Hematopoietic multipotent progenitor cell treated with erythropoietin and hydrocortisone succinate and interleukin-3 and kit ligand, for 17 days (in vitro differentiated cells): ENCODE data around the gene FBXW7.
A peak's percentile ranks its signal among the peaks of the same experiment; 100 is the strongest.

Experiments used
- DNase-seq: peaks from one replicate; pipeline ENCODE4 v3.0.0-alpha.2; 2015; ENCODE audit warnings: low spot score

The FBXW7 gene

GRCh38 chr4:152510349-152511147 is 25.3 kb downstream of the FBXW7 start:
- no peak for DNase-seq

DNA sequence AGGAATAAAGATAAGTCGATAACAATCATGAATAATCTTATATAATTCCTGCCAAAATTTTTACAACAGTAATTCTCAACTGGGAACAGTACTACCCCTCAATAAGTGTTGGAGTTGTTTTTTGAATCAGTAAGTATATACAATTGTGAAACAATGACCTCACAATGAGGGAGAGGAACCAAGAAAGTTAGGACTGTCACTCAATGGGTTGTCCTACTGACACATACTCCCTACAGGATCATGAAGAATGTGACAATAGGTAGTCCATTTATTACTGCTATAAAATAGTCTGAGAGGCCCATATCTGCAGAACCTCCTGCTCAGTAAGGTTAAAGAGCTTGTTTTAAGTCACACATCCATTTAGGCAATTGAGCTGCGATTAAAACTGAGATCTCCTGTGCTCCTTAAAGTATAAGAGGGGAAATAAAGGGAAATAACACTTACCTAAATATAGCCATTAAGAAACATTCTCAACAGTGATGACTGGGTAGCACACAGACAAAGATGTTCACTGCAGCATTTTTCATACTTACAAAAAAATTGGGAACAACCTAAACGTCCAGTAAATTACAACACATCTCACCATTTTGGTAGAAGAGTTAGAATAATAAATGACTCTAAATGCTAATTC is 26.2 kb downstream of the FBXW7 start:
- DNase-seq, result no peak

DNA sequence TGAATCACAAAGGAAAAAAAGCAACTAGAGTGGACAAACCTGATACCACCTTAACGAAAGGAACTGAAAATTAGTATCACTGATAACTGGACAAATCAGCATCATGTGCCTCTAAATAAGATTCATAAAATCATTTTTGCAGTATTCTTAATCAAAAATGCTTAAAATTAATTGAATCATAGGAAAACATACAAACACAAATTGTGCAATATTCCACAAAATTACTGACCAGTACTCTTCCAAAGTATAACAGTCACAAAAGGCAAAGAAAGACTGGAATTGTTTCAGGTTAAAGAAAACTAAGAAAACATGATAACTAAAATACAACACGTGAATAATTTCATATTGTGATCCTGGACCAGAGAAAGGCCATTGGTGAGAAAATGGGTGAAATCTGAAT is 27.1 kb downstream of the FBXW7 start:
- DNase-seq, result no peak

GRCh38 chr4:152508386-152508785 is 27.5 kb downstream of the FBXW7 start:
- DNase-seq, result no peak

- no peak for DNase-seq
These were observed 32.1 kb downstream of the FBXW7 start for GRCh38 chr4:152503653-152504290.

DNA sequence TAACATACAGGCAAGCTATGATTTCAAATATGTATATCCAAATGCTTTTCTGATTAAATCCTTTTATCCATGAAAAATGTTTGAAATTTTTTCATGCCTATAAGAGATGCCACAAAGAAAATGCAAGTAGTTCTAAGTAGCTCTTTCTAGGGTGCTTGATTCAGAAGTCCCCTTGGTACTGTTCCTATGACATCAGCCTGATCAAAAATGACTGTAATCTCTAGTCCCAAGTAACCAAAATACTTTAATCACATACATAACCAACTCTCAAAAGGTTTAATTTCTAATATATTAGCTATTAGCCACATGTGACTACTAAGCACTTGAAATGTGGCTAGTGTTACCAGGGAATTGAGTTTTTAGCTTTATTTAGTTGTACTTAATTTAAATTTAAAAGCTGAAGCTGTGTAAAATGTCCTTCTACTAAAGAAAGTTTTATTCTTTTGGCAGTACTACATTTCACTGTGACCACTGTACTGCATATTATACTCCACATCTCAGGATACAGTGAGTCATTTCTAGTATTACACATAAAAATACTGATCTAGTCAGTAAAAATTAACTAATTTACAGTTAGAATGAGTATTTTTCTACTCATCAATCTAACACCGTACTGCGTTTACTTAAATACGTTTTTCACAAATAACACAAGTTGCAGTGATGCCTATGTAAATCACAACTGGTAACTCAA is 33.9 kb downstream of the FBXW7 start:
- DNase-seq, result no peak

DNA sequence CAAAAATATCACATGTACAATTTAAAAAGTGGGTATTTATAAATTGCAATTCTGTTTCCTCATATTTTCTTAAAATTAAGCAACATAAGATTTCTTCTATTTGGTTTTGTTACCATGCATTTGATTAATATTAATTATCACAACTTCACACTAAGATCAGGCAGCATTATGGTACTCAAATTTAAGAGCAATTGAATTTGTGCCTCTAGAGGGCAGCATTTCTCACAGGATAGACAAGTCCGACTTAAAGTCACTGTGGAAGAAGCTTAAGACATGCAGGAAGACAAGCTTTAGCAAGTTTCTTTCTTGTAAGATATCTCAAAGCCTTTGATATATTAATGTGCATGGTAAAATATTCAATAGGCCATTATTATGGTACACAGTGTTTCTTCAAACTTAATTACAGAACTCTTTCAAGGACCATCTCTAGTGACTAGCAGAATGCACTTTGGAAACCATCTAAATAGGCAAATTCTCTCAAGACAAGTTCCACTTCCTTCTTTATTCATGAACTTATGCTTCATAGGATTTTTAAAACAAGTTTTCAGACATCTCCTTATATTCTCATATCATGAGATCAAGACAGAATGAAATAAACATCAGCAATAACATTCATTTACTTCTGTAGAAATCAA is 35.0 kb downstream of the FBXW7 start:
- DNase-seq, result peak; percentile 91

DNA sequence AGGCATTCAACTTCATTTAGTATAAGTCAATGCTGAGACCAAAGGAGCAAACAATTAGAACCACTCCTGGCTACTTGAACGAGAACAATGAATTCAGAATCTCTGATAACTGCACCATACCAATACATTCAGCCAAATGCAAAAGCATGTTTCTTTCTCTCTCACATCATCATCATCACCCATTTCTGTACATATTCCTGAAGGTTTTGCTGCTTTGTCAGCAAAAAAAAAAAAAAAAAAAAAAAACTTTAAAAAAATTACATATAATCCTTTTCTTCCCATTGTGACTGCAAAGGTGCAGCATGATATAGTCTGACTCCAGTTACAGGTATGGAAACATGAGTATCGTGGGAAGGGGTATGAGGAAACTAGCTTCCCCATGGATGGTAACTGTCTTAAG is 35.6 kb downstream of the FBXW7 start:
- no peak for DNase-seq

GRCh38 chr4:152499344-152499743 is 36.5 kb downstream of the FBXW7 start:
- no peak for DNase-seq

DNA sequence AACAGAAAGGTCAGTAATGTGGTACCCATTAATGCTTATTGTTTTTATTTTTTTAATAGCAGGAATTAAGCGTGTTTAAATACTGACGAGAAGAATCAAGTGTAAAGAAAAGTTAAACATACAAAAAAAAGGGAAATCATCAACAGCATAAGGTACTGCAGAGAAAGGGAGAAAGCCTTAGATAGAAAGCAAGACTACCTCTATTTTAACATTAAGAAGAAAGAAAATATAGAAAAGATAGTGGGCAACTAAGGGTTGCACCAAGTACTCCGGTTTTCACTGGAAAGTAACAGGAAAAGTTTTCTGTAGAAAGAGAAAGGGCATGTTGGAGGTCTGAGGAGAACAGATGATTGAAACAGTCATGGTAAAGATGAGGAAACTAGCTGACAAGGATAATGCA is 41.9 kb downstream of the FBXW7 start:
- no peak for DNase-seq

DNA sequence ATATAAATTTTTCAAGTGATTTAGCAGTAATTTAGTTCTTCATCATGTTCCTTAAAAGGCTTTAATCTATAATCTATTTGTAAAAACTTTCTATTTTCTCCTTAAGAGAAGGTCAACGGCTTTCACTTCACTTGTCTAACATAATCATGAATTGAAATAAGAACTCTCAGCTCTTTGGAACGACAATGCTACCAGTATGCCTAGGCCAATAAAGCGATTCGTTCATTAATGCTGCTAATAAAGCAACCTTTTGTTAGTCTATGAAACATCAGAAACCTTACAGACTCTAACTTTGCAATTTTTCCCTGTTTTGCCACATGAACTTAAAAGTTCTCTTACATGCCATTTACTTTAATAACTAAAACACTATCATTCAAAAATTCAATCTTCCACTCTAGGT is 47.6 kb downstream of the FBXW7 start:
- no peak for DNase-seq

DNA sequence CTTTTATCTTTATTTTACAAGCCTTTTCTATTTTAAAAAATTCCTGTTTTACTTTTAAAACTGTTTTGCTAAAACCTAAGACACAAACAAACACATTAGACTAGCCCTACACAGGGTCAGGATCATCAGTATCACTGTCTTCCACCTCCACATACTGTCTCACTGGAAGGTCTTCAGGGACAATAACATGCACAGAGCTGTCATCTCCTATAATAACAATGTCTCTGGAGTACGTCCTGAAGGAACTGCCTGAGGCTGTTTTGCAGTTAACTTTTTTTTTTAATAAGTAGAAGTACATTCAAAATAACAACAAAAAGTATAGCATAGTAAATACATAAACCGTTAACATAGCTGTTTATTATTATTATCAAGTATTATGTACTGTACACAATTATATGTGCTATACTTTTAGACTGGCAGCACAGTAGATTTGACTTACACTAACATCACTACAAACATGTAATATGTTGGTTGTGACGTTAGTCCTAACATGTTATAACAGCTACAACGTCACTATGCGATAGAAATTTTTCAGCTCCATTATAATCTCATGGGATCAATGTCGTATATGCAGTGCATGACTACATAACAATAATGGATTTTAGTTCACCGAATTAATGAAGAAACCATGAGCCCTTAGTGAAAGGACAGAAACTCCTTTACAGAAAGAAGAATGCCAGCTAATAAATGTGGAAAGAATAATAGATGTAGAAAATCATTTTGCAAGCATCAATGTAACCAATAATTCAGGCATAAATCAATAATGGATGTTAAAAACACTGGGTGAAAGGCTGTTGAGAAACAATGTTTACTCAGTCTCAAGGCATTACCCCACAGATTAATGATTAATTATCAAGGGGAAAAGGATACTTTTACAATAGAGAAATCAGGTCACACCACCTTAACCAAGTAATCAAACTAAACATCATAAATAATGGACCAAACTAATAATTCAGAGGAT is 49.2 kb downstream of the FBXW7 start:
- no peak for DNase-seq

- no peak for DNase-seq
These were observed 50.1 kb downstream of the FBXW7 start for GRCh38 chr4:152485726-152486276.

DNA sequence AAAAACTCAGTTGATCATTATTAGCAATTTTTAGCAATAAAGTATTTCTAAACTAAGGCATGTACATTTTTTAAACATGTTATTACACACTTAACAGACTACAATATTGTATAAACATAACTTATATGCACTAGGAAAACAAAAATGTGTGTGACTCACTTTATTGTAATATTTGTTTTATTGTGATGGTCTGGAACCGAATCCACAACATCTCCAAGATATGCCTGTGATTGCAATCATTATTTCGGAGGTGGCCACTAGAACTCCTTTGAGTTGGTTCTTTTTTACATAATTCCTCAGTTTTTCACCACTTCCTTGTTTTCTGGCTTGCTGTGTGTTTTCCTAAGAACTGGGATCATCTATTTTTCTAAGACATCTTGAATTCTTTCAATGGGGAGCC is 53.7 kb downstream of the FBXW7 start:
- no peak for DNase-seq

DNA sequence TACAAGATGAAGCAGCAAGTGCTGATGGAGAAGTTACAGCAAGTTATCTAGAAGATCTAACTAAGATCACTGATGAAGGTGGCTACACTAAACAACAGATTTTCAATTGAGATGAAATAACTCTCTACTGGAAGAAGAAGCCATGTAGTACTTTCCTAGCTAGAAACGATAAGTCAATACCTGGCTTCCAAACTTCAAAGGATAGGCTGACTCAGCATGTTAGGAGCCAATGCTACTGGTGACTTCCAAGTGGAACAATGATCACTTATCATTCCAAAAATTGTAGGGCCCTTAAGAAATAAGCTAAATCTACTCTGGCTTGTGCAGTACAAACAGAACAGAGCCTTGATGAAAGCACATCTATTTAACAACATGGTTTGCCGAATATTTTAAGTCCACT is 55.0 kb downstream of the FBXW7 start:
- DNase-seq, result no peak

DNA sequence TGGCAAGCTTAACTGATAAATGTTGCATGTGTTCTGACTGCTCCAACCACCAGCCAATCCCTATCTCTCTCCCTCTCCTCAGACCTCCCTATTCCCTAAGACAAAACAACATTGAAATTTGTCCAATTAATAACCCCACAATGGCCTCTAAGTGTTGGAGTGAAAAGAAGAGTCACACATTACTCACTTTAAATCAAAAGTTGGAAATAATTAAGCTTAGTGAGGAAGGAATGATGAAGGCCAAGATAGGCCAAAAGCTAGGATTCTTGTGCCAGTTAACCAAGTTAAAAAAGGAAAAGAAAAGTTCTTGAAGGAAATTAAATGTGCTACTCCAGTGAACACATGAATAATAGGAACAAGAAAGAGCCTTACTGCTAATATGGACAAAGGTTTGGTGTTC is 55.6 kb downstream of the FBXW7 start:
- no peak for DNase-seq

DNA sequence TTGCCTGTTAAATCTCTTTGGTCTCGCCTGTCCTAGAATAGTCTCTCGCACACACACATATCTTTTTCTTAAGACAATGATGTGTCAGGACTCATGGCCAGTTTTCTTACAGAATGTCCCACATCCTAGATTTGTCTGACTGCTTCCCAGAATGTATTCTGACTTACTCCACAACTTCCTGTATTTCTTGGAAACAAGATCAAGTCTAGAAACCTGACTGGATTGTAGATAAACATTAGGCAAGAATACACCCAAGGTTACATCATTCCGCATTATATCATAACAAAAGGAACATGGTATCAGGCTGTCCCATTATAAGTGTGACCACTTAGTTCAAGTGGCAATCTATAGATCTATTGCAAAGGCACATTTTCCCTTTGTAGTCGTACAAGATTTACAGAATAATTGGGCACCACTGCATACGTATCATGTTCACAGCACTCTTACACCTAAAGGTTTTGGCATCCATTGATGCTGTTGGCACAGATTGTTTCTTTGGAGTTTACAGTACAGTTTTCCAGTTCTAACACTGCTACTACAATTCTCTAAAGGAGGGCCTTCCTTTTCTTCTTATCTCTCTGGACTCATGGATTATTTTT is 56.4 kb downstream of the FBXW7 start:
- DNase-seq, result no peak

- DNase-seq, result no peak
These were observed 57.2 kb downstream of the FBXW7 start for GRCh38 chr4:152478461-152479237.

GRCh38 chr4:152476796-152477195 is 59.1 kb downstream of the FBXW7 start:
- no peak for DNase-seq
